SK-N-SH (cell line): ENCODE results near the gene KRTAP10-1.

Source experiments
- CTCF ChIP-seq: fragments of 200-600 bp; sonication (generic); IDR thresholded peaks from 2 replicates; pipeline ENCODE4 v1.6.1; 2017; ENCODE audit warnings: antibody characterized with exemption, mild to moderate bottlenecking, moderate library complexity
- EP300 ChIP-seq, 2 experiments: IDR thresholded peaks; 2 replicates each; pipeline versions ENCODE4 v1.4.0 to v1.6.1; 2012; ENCODE audit warnings: borderline replicate concordance in 1 of 2, low read depth in 1 of 2, low read length in 1 of 2
- EZH2phosphoT487 ChIP-seq: fragments of 200-600 bp; sonication (generic); IDR thresholded peaks from 2 replicates; pipeline ENCODE4 v1.6.1; 2017; ENCODE audit warnings: low read depth, mixed run types, mild to moderate bottlenecking, antibody characterized with exemption, moderate library complexity, borderline replicate concordance
- JUND ChIP-seq: IDR thresholded peaks from 2 replicates; pipeline ENCODE4 v1.4.0; 2012
- MAX ChIP-seq: IDR thresholded peaks from 2 replicates; pipeline ENCODE4 v1.4.0; 2012; ENCODE audit warnings: low read depth
- NFIC ChIP-seq: IDR thresholded peaks from 2 replicates; pipeline ENCODE4 v1.4.0; 2012; ENCODE audit warnings: borderline replicate concordance
- POLR2AphosphoS5 ChIP-seq: IDR thresholded peaks from 2 replicates; pipeline ENCODE4 v1.6.1; 2012; ENCODE audit warnings: low read depth, low read length
- SIN3A ChIP-seq: IDR thresholded peaks from 2 replicates; pipeline ENCODE4 v1.6.1; 2012; ENCODE audit warnings: low read depth, mild to moderate bottlenecking, low read length, moderate library complexity, borderline replicate concordance
- YY1 ChIP-seq: IDR thresholded peaks from 2 replicates; pipeline ENCODE4 v1.4.0; 2012; ENCODE audit warnings: low read depth, mild to moderate bottlenecking
- TF ChIP-seq, protein P1 (sequence below): IDR thresholded peaks from 2 replicates; pipeline ENCODE4 v1.6.1; 2012; ENCODE audit warnings: mild to moderate bottlenecking, low read depth, low read length, moderate library complexity

GRCh38 chr21:44502171-44502958 is 37.6 kb downstream of the KRTAP10-1 start:
- TF ChIP-seq CTCF (no peak), POLR2AphosphoS5 (no peak), MAX (no peak), EZH2phosphoT487 (no peak), SIN3A (no peak), EP300 (IDR thresholded peaks at IDR 0.05; ENCODE audit: borderline replicate concordance in 1 of 2, low read depth in 1 of 2, low read length in 1 of 2) (no peak), JUND (no peak), YY1 (no peak), NFIC (no peak)
- TF ChIP-seq, protein P1, sequence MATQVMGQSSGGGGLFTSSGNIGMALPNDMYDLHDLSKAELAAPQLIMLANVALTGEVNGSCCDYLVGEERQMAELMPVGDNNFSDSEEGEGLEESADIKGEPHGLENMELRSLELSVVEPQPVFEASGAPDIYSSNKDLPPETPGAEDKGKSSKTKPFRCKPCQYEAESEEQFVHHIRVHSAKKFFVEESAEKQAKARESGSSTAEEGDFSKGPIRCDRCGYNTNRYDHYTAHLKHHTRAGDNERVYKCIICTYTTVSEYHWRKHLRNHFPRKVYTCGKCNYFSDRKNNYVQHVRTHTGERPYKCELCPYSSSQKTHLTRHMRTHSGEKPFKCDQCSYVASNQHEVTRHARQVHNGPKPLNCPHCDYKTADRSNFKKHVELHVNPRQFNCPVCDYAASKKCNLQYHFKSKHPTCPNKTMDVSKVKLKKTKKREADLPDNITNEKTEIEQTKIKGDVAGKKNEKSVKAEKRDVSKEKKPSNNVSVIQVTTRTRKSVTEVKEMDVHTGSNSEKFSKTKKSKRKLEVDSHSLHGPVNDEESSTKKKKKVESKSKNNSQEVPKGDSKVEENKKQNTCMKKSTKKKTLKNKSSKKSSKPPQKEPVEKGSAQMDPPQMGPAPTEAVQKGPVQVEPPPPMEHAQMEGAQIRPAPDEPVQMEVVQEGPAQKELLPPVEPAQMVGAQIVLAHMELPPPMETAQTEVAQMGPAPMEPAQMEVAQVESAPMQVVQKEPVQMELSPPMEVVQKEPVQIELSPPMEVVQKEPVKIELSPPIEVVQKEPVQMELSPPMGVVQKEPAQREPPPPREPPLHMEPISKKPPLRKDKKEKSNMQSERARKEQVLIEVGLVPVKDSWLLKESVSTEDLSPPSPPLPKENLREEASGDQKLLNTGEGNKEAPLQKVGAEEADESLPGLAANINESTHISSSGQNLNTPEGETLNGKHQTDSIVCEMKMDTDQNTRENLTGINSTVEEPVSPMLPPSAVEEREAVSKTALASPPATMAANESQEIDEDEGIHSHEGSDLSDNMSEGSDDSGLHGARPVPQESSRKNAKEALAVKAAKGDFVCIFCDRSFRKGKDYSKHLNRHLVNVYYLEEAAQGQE = no peak
